Activated naive CD8-positive, alpha-beta T cell treated with anti-CD3 and anti-CD28 coated beads, Interleukin-2, amount 50 U/mL, for 16 hours (primary cell): ENCODE measurements around the gene UEVLD.
A peak's percentile ranks its signal among the peaks of the same experiment; 100 is the strongest.
"Not testable (repeated sequence)": the region's sequence is repeated elsewhere in the genome, so short reads cannot be mapped to it uniquely, and the experiment has no call there.

Experiments
- DNase-seq: peaks from one replicate; pipeline ENCODE4 v3.0.0-alpha.2; 2020; ENCODE audit warnings: low read depth, low spot score

UEVLD gene

GRCh38 chr11:18588297-18589252, at the start of gene UEVLD:
UEVLD (minus strand) TSS chr11:18588734; CDS start chr11:18588654, 80 bp downstream.
- peak; percentile 17 for DNase-seq

GRCh38 chr11:18634140-18635032, 45.9 kb upstream of the UEVLD start, which contains the start of gene SPTY2D1:
SPTY2D1 (minus strand) TSS chr11:18634342; CDS start chr11:18634257, 85 bp downstream.
- DNase-seq = peak; percentile 96

GRCh38 chr11:18633256-18634139, 45.0 kb upstream of the UEVLD start:
- no peak for DNase-seq

- no peak for DNase-seq
Observed at GRCh38 chr11:18632841-18633240, 44.3 kb upstream of the UEVLD start.

GRCh38 chr11:18624161-18624560, 35.6 kb upstream of the UEVLD start:
- no peak for DNase-seq

GRCh38 chr11:18623707-18624106, 35.2 kb upstream of the UEVLD start:
- DNase-seq = no peak

GRCh38 chr11:18618342-18619025, 29.9 kb upstream of the UEVLD start:
- no peak for DNase-seq

GRCh38 chr11:18617688-18618341, 29.3 kb upstream of the UEVLD start:
- no peak for DNase-seq

- DNase-seq = no peak
Observed at GRCh38 chr11:18615628-18616392, 27.3 kb upstream of the UEVLD start.

GRCh38 chr11:18614667-18615066, 26.1 kb upstream of the UEVLD start:
- no peak for DNase-seq

GRCh38 chr11:18612394-18612793, 23.9 kb upstream of the UEVLD start:
- no peak for DNase-seq

GRCh38 chr11:18611196-18611595, 22.7 kb upstream of the UEVLD start:
- no peak for DNase-seq

- DNase-seq = no peak
Observed at GRCh38 chr11:18608376-18608775, 19.8 kb upstream of the UEVLD start.

GRCh38 chr11:18600915-18601569, 12.5 kb upstream of the UEVLD start:
- no peak for DNase-seq

GRCh38 chr11:18599739-18600230, 11.3 kb upstream of the UEVLD start, which contains the start of gene MISFA:
MISFA (plus strand) TSS chr11:18599789; CDS start chr11:18599929, 140 bp downstream.
- DNase-seq = no peak

- no peak for DNase-seq
Observed at GRCh38 chr11:18594999-18595749, 6.6 kb upstream of the UEVLD start.

- not testable (repeated sequence) for DNase-seq
Observed at GRCh38 chr11:18594088-18594487, 5.6 kb upstream of the UEVLD start.

GRCh38 chr11:18590571-18590970, 2.0 kb upstream of the UEVLD start:
- DNase-seq = no peak
